ENCODE data around the gene RERE. TPM values are rescaled to one million over a fixed set of nuclear protein-coding genes. Genes with fewer than 3 reads are reported as not detected.

Gene RERE
- total RNA-seq, 1 experiment from 2014 or later: 40.6 TPM

DNA sequence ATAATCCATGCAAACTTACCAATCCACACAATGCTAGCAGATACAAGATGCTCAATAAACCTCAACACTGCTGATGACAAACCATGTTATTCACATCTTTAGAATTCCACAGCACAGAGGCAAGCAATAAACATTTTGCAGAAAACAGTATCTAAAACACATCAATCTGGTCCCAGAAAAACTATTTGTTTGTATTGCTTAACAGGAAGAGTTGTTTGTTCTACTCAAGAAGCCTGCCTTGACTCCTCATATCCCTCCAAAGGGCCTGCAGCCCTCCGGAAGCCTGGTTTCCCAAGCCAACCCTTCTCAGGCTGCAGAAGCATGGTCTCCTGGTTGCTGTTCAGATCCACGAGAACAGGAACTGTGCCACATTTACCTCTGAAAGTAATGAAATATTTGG, 139.7 kb downstream of the RERE start:
- CTCF ChIA-PET: no interaction called here
- no TSS peak for BruUV-seq (replicated peaks)
- intact Hi-C loops (cut with micrococcal nuclease): no loop called here
- Histone ChIP-seq H3K4me1 (ENCODE audit: control insufficient read depth in 1 of 2, insufficient read depth in 2 of 2, low read length in 2 of 2) (no peaks in the 10 kb centered on the region), H3K9ac (ENCODE audit: low read length) (no peak overlapping the region), H3K27ac (ENCODE audit: low read depth, low read length) (no peak overlapping the region), H3K9me3 (ENCODE audit: control insufficient read depth in 1 of 2, insufficient read depth in 1 of 2, low read depth in 1 of 2, low read length in 2 of 2) (no peaks in the 10 kb centered on the region), H3K9me2 (ENCODE audit: insufficient read depth) (no peaks in the 10 kb centered on the region), H2AFZ (ENCODE audit: low read depth, low read length, poor library complexity, severe bottlenecking) (no peak overlapping the region), H3K36me3 (ENCODE audit: control insufficient read depth in 1 of 2, insufficient read depth in 2 of 2, low read length in 2 of 2) (no peaks in the 10 kb centered on the region), H4K20me1 (ENCODE audit: insufficient read depth) (no peaks in the 10 kb centered on the region; the same call in 1 of the 2 replicates), H3K4me3 (replicated peaks in 1 of 2; ENCODE audit: low read depth in 1 of 2, low read length in 2 of 2) (no peak overlapping the region), H3K4me2 (ENCODE audit: low read length) (no peak overlapping the region), H3K79me2 (ENCODE audit: insufficient read depth, low read length) (peaks cover 48% of the 10 kb centered on the region), H3K27me3 (ENCODE audit: insufficient read depth, low read length) (no peaks in the 10 kb centered on the region)
- RAD21 ChIA-PET (ENCODE audit: low non-redundant PET in 1 of 2, low total read pairs in 2 of 2, uncharacterized antibody in 2 of 2, unreplicated experiment in 2 of 2): no interaction called here
- DNase-seq (ENCODE audit: low read depth, low spot score) (no peak), ATAC-seq (no peak)
- POLR2A ChIA-PET: no interaction called here
- no peak for TF ChIP-seq RAD21 (IDR thresholded peaks at IDR 0.05; ENCODE audit: low read depth)

DNA sequence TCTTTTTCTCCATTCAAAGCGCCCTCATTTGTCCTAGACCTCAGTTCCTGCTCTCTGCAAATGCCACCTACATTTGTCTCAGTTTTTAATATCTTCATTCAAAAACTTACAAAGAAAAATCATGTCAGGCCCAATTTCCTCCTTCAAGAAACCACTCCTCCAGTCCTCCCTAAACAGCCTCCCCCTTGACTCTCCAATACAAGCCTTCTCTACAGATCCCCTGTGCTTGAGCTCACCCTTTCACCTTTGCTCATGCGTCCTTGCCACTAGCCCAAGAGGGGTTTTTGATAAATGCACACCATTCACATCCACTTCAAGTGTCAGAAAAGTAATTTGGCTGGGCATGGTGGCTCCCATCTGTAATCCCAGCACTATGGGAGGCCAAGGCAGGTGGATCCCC, 140.6 kb downstream of the RERE start:
- BruUV-seq (replicated peaks): no TSS peak

More for the DNA sequence above, 140.6 kb downstream of the RERE start:
- Histone ChIP-seq H3K4me1 (ENCODE audit: control insufficient read depth in 1 of 2, insufficient read depth in 2 of 2, low read length in 2 of 2) (no peaks in the 10 kb centered on the region), H3K79me2 (ENCODE audit: insufficient read depth, low read length) (peaks cover 47% of the 10 kb centered on the region), H3K4me3 (replicated peaks in 1 of 2; ENCODE audit: low read depth in 1 of 2, low read length in 2 of 2) (no peak overlapping the region), H3K9me2 (ENCODE audit: insufficient read depth) (no peaks in the 10 kb centered on the region), H2AFZ (ENCODE audit: low read depth, low read length, poor library complexity, severe bottlenecking) (no peak overlapping the region), H3K36me3 (ENCODE audit: control insufficient read depth in 1 of 2, insufficient read depth in 2 of 2, low read length in 2 of 2) (no peaks in the 10 kb centered on the region), H3K9me3 (ENCODE audit: control insufficient read depth in 1 of 2, insufficient read depth in 1 of 2, low read depth in 1 of 2, low read length in 2 of 2) (no peaks in the 10 kb centered on the region), H4K20me1 (ENCODE audit: insufficient read depth) (no peaks in the 10 kb centered on the region; the same call in 1 of the 2 replicates), H3K4me2 (ENCODE audit: low read length) (no peak overlapping the region), H3K27me3 (ENCODE audit: insufficient read depth, low read length) (no peaks in the 10 kb centered on the region), H3K9ac (ENCODE audit: low read length) (no peak overlapping the region), H3K27ac (ENCODE audit: low read depth, low read length) (no peak overlapping the region)
- RAD21 ChIA-PET (ENCODE audit: low non-redundant PET in 1 of 2, low total read pairs in 2 of 2, uncharacterized antibody in 2 of 2, unreplicated experiment in 2 of 2): no interaction called here
- DNase-seq (ENCODE audit: low read depth, low spot score) (no peak), ATAC-seq (no peak)
- TF ChIP-seq, protein P1, sequence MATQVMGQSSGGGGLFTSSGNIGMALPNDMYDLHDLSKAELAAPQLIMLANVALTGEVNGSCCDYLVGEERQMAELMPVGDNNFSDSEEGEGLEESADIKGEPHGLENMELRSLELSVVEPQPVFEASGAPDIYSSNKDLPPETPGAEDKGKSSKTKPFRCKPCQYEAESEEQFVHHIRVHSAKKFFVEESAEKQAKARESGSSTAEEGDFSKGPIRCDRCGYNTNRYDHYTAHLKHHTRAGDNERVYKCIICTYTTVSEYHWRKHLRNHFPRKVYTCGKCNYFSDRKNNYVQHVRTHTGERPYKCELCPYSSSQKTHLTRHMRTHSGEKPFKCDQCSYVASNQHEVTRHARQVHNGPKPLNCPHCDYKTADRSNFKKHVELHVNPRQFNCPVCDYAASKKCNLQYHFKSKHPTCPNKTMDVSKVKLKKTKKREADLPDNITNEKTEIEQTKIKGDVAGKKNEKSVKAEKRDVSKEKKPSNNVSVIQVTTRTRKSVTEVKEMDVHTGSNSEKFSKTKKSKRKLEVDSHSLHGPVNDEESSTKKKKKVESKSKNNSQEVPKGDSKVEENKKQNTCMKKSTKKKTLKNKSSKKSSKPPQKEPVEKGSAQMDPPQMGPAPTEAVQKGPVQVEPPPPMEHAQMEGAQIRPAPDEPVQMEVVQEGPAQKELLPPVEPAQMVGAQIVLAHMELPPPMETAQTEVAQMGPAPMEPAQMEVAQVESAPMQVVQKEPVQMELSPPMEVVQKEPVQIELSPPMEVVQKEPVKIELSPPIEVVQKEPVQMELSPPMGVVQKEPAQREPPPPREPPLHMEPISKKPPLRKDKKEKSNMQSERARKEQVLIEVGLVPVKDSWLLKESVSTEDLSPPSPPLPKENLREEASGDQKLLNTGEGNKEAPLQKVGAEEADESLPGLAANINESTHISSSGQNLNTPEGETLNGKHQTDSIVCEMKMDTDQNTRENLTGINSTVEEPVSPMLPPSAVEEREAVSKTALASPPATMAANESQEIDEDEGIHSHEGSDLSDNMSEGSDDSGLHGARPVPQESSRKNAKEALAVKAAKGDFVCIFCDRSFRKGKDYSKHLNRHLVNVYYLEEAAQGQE (IDR thresholded peaks at IDR 0.05; ENCODE audit: low read depth): no peak
- TF ChIP-seq POLR2AphosphoS5 (IDR thresholded peaks at IDR 0.05; ENCODE audit: low read depth, low read length): no peak
- no peak for TF ChIP-seq EGR1 (IDR thresholded peaks at IDR 0.05; ENCODE audit: low read depth)
- TF ChIP-seq, protein P2, sequence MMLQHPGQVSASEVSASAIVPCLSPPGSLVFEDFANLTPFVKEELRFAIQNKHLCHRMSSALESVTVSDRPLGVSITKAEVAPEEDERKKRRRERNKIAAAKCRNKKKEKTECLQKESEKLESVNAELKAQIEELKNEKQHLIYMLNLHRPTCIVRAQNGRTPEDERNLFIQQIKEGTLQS (IDR thresholded peaks at IDR 0.05): no peak
- TF ChIP-seq POLR2A (IDR thresholded peaks at IDR 0.05; ENCODE audit: borderline replicate concordance, extremely low read depth, insufficient read depth, insufficient read length): no peak
- no peak for TF ChIP-seq EZH2phosphoT487 (IDR thresholded peaks at IDR 0.05; ENCODE audit: borderline replicate concordance)
- TF ChIP-seq, protein P3, sequence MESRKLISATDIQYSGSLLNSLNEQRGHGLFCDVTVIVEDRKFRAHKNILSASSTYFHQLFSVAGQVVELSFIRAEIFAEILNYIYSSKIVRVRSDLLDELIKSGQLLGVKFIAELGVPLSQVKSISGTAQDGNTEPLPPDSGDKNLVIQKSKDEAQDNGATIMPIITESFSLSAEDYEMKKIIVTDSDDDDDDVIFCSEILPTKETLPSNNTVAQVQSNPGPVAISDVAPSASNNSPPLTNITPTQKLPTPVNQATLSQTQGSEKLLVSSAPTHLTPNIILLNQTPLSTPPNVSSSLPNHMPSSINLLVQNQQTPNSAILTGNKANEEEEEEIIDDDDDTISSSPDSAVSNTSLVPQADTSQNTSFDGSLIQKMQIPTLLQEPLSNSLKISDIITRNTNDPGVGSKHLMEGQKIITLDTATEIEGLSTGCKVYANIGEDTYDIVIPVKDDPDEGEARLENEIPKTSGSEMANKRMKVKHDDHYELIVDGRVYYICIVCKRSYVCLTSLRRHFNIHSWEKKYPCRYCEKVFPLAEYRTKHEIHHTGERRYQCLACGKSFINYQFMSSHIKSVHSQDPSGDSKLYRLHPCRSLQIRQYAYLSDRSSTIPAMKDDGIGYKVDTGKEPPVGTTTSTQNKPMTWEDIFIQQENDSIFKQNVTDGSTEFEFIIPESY (IDR thresholded peaks at IDR 0.05; ENCODE audit: extremely low read depth, insufficient replicate concordance, low read length): no peak
- TF ChIP-seq EZH2 (IDR thresholded peaks at IDR 0.05): no peak
- TF ChIP-seq, protein P4, sequence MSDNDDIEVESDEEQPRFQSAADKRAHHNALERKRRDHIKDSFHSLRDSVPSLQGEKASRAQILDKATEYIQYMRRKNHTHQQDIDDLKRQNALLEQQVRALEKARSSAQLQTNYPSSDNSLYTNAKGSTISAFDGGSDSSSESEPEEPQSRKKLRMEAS (IDR thresholded peaks at IDR 0.05): no peak
- no peak for TF ChIP-seq JUND (IDR thresholded peaks at IDR 0.05)
- no peak for TF ChIP-seq SRF (IDR thresholded peaks at IDR 0.05; ENCODE audit: low read depth)
- no peak for TF ChIP-seq ELF1 (IDR thresholded peaks at IDR 0.05; ENCODE audit: borderline replicate concordance, low read depth)
- TF ChIP-seq RAD21 (IDR thresholded peaks at IDR 0.05; ENCODE audit: low read depth): no peak
- no peak for TF ChIP-seq TCF7L2 (IDR thresholded peaks at IDR 0.05; ENCODE audit: borderline replicate concordance, extremely low read depth, insufficient read depth, insufficient read length)
- TF ChIP-seq ZNF274 (IDR thresholded peaks at IDR 0.05; ENCODE audit: low read depth, low read length): no peak
- no peak for TF ChIP-seq ZFX (IDR thresholded peaks at IDR 0.05)
- intact Hi-C loops (cut with micrococcal nuclease): no loop called here
- CTCF ChIA-PET: no interaction called here
- POLR2A ChIA-PET: no interaction called here
